Measurements from ENCODE around the gene ISL2.

The ISL2 gene

GRCh38 chr15:76380249-76380648, 43.7 kb downstream of the ISL2 start:
- DNase-seq = no peak

- DNase-seq = no peak
These were observed 44.8 kb downstream of the ISL2 start for GRCh38 chr15:76381366-76381765.

- DNase-seq = no peak
These were observed 46.6 kb downstream of the ISL2 start for GRCh38 chr15:76382987-76383728.

GRCh38 chr15:76384409-76384808, 47.8 kb downstream of the ISL2 start:
- DNase-seq = no peak

GRCh38 chr15:76386178-76386577, 49.6 kb downstream of the ISL2 start:
- no peak for DNase-seq

- DNase-seq = no peak
These were observed 50.4 kb downstream of the ISL2 start for GRCh38 chr15:76386926-76387325.

GRCh38 chr15:76390571-76390970, 54.0 kb downstream of the ISL2 start:
- no peak for DNase-seq

DNA sequence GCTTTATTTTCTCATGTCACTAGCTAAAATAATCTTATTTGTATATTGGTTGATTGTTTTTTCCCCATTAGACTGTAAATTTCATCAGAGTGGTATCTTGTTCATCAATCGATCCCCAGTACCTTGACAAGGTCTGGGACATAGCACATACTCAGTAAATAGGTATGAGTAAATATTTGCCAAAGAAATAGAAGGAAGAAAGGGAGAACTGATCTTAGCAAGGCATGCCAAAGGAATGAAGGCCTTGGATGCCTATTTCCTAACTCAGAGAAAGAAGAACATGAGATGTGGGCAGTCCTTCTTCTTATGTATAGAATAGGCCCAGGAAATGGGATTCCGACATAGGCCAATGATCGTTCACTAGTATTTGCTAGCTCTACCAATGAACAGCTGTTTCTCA, 54.7 kb downstream of the ISL2 start:
- DNase-seq = no peak

- DNase-seq = no peak
These were observed 55.3 kb downstream of the ISL2 start for GRCh38 chr15:76391847-76392246.

Measured in stimulated activated CD8-positive, alpha-beta memory T cell treated with anti-CD3 and anti-CD28 coated beads, Interleukin-4, amount 100 ng/mL, for 48 hours (primary cell).